GM10248 (cell line): Measurements from ENCODE around the gene CD300A.

Experiments used
- CTCF ChIA-PET: fragments of 300-600 bp; sonication (Branson Sonifier 250); formaldehyde crosslinking; extraction: SDS; loops from one replicate; lab custom pipeline; 2021; ENCODE audit warnings: antibody characterized with exemption; lab: Yijun Ruan, JAX
- POLR2A ChIA-PET: fragments of 350-650 bp; sonication (Branson Sonifier 250); formaldehyde crosslinking; extraction: SDS; loops from one replicate; lab custom pipeline; 2020; ENCODE audit warnings: antibody characterized with exemption; lab: Yijun Ruan, JAX
- DNase-seq: peaks from one replicate; pipeline ENCODE4 v3.0.0; 2012; ENCODE audit errors: extremely low spot score
- TF ChIP-seq, protein P1 (sequence below): IDR thresholded peaks from 2 replicates; pipeline ENCODE4 v1.5.1; 2012; ENCODE audit warnings: mild to moderate bottlenecking, low read depth; ENCODE audit errors: extremely low read depth, missing control alignments, control extremely low read depth

Gene CD300A

DNA sequence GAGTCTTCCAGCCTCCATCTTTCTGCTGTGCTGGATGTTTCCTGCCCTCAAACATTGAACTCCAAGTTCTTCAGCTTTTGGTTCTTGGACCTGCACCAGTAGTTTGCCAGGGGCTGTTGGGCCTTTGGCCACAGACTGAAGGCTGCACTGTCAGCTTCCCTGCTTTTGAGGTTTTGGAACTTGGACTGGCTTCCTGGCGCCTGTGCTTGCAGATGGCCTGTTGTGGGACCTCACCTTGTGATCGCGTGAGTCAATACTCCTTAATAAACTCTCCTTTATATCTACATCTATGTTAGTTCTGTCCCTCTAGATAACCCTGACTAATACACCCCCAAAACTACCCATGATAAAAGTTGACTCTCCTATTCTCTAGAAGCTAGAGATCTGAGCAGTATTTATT lies 7.6 kb upstream of the CD300A start:
- no peak for DNase-seq
- POLR2A ChIA-PET: no interaction called here
- CTCF ChIA-PET: interaction anchor here (0.7 to 4.1 kb wide), 7 partner anchors 9 to 144 kb away, joined by 3 to 52 read pairs (median 4); no protein-coding TSS in a partner anchor
- TF ChIP-seq, protein P1, sequence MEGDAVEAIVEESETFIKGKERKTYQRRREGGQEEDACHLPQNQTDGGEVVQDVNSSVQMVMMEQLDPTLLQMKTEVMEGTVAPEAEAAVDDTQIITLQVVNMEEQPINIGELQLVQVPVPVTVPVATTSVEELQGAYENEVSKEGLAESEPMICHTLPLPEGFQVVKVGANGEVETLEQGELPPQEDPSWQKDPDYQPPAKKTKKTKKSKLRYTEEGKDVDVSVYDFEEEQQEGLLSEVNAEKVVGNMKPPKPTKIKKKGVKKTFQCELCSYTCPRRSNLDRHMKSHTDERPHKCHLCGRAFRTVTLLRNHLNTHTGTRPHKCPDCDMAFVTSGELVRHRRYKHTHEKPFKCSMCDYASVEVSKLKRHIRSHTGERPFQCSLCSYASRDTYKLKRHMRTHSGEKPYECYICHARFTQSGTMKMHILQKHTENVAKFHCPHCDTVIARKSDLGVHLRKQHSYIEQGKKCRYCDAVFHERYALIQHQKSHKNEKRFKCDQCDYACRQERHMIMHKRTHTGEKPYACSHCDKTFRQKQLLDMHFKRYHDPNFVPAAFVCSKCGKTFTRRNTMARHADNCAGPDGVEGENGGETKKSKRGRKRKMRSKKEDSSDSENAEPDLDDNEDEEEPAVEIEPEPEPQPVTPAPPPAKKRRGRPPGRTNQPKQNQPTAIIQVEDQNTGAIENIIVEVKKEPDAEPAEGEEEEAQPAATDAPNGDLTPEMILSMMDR: no peak

DNA sequence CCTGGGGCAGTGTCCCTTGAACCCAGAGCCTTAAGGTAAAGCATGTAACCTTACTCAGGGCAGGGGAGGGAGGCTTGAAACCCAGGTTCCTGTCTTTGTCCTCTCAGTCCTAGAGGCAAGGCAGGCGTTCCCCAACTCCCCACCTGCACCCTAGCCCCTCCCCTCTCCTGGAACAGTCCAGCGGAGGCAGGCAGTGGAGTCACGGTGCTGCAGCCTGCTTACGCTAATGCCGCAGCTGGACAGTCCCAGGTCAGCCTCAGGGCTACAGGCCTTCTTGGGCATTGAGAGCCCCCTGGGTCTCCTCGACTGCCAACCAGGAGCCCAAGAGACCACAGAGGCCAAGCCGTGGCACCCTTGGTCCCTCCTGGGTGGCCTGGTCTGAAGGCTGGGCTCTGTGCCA lies 6.8 kb upstream of the CD300A start:
- no peak for DNase-seq
- TF ChIP-seq, protein P1: no peak
- POLR2A ChIA-PET: no interaction called here
- CTCF ChIA-PET: interaction anchor here (1.1 to 4.1 kb wide), 5 partner anchors 9 to 86 kb away, joined by 3 to 52 read pairs (median 12); no protein-coding TSS in a partner anchor

DNA sequence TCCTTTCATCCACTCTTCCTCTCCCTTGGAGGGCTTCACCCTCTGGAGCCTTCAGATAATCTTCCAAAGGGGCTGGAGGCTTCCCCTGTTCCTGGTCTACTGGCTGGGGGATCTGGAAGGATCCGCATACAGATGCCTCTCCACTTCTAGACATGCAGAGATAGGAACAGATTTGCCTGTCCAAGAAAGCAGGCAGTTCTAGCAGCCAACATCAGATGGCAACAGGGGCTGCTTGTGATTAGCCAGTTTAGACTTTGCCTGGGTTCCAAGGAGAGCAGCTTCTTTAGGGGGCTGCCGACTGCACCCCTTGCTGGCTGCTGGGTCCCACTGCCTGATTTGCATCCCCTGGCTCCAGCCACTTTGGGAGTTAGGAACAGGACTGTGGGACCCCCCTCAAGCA lies 6.2 kb upstream of the CD300A start:
- POLR2A ChIA-PET: interaction anchor here (0.7 kb wide), 1 partner anchor 157 kb away, joined by 8 read pairs; no protein-coding TSS in a partner anchor
- CTCF ChIA-PET: interaction anchor here (0.7 to 1.3 kb wide), 3 partner anchors 36 to 87 kb away, joined by 3 read pairs; no protein-coding TSS in a partner anchor
- no peak for DNase-seq
- TF ChIP-seq, protein P1: peak; percentile 18

DNA sequence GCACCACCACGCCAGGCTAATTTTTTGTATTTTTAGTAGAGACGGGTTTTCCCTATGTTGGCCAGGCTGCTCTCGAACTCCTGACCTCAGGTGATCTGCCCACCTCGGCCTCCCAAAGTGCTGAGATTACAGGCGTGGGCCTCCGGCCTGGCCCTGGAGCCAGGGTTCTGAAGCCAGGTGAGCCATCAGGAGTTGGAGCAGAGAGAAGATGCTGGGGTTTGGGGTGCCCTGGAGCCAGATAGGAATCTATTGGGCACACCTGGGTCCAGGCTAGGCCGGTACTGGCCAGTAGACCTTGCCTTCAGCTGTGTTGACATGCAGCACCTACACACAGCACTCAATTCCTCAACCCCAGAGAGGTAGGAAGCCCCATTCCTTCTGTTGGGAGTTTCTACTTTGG lies 5.4 kb upstream of the CD300A start:
- ChIA-PET POLR2A (no interaction called here), CTCF (interaction anchor here (0.7 to 1.3 kb wide), 4 partner anchors 36 to 88 kb away, joined by 3 read pairs; no protein-coding TSS in a partner anchor)
- no peak for DNase-seq

DNA sequence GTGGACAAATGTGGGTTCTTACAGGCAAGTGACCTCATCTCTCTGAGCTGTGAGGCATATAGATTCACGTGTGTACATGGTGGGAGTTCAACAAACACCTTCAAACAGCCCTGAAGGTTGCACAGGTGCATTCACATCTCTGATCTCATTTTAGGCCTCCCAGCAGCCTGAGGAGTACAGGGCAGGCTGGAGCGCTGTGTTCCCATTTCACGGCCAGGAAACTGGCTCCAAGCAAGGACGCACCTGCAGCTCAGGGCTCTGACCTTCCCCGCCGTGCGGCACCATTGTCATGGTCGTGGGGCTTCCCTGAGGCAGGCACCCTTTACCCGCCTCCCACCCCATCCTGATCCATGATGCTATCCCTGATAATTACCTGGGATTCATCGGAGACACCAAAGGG lies 4.8 kb upstream of the CD300A start:
- CTCF ChIA-PET: interaction anchor here (1.0 kb wide), 1 partner anchor 48 kb away, joined by 3 read pairs; no protein-coding TSS in a partner anchor
- DNase-seq: no peak
- POLR2A ChIA-PET: no interaction called here
- TF ChIP-seq, protein P1: no peak

More for the DNA sequence above, 5.4 kb upstream of the CD300A start:
- TF ChIP-seq, protein P1: no peak

DNA sequence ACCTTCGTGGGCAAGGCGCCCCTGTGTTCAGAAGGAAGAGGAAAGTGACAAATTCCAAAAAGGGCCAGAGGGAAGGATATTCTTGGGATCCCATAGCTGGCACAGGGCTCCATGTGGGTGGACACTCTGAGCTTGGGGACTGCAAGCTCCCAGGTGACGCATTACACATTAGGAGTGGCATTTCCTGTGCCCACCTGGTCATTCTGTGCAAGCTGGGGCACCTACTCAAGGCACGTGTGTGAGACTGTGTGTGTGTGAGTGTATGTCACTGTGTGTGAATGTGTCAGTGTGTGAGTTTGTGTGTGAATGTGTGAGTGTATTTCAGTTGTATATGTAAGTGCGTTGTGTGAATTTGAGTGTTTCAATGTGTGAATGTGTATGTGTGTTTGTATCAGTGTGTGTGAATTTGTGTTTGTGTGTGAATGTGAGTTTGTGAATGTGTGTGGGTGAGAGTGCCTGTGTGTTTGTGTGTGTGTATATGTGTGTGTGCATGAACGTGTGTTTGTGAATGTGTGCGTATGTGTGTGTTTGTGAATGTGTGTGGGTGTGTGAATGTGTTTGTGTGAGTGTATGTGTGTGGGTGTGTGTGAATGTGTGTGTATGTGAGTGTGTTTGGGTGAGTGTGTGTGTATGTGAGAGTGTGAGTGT lies 1.6 kb upstream of the CD300A start:
- ChIA-PET POLR2A (no interaction called here), CTCF (interaction anchor here (1.1 to 1.2 kb wide), 2 partner anchors 9 to 18 kb away, joined by 3 to 4 read pairs; no protein-coding TSS in a partner anchor)
- DNase-seq: no peak
- TF ChIP-seq, protein P1: no peak
